Liver (tissue), 9 donors: ENCODE data around the gene TPD52L1. TPM values are rescaled to one million over a fixed set of nuclear protein-coding genes. Genes with fewer than 3 reads are reported as not detected.

Experiments used
- DNase-seq: peaks from one replicate; pipeline ENCODE4 v3.0.0-alpha.2; 2017; ENCODE audit warnings: low spot score
- H3K27ac ChIP-seq, 2 donors: one replicate each; pipeline ENCODE4 v1.7.0; 2013; ENCODE audit warnings: inconsistent platforms in 2 of 2, low read length in 2 of 2, control low read depth in 1 of 2, low read depth in 1 of 2, mild to moderate bottlenecking in 1 of 2
- H3K27me3 ChIP-seq, 4 donors: one replicate each; pipeline versions ENCODE4 v1.6.1 to v1.7.0; 2013; ENCODE audit warnings: low read length in 3 of 4, inconsistent platforms in 1 of 4, mild to moderate bottlenecking in 1 of 4, moderate library complexity in 1 of 4; ENCODE audit not compliant: control insufficient read depth in 4 of 4, insufficient read depth in 4 of 4
- H3K36me3 ChIP-seq, 4 donors: one replicate each; pipeline versions ENCODE4 v1.6.1 to v1.7.0; 2013; ENCODE audit warnings: low read length in 3 of 4, mild to moderate bottlenecking in 3 of 4, low read depth in 1 of 4, moderate library complexity in 1 of 4; ENCODE audit not compliant: control insufficient read depth in 4 of 4, insufficient read depth in 3 of 4
- H3K4me1 ChIP-seq, 4 donors: one replicate each; pipeline versions ENCODE4 v1.6.1 to v1.7.0; 2013; ENCODE audit warnings: low read length in 3 of 4, mild to moderate bottlenecking in 3 of 4, moderate library complexity in 1 of 4; ENCODE audit not compliant: control insufficient read depth in 4 of 4, insufficient read depth in 4 of 4
- H3K4me3 ChIP-seq, 3 donors: one replicate each; pipeline versions ENCODE4 v1.6.1 to v1.7.0; 2013; ENCODE audit warnings: low read length in 3 of 3, control low read depth in 1 of 3, low read depth in 1 of 3, mild to moderate bottlenecking in 1 of 3
- H3K9ac ChIP-seq, 2 donors: one replicate each; pipeline ENCODE4 v1.7.0; 2013; ENCODE audit warnings: low read length in 2 of 2, mild to moderate bottlenecking in 2 of 2, moderate library complexity in 2 of 2, control low read depth in 1 of 2, low read depth in 1 of 2
- H3K9me3 ChIP-seq, 4 donors: one replicate each; pipeline versions ENCODE4 v1.6.1 to v1.7.0; 2013; ENCODE audit warnings: low read length in 3 of 4; ENCODE audit not compliant: control insufficient read depth in 4 of 4
- FOXA1 ChIP-seq: IDR thresholded peaks from 2 replicates; pipeline ENCODE4 v1.6.1; 2016; ENCODE audit warnings: antibody characterized with exemption
- FOXA2 ChIP-seq: IDR thresholded peaks from 2 replicates; pipeline ENCODE4 v1.6.1; 2016; ENCODE audit warnings: antibody characterized with exemption
- GABPA ChIP-seq, 2 donors: IDR thresholded peaks in 1 of 2; conservative IDR thresholded peaks in 1 of 2; 2 replicates each; pipeline ENCODE4 v1.6.1; 2016; ENCODE audit warnings: antibody characterized with exemption in 2 of 2, mild to moderate bottlenecking in 1 of 2, moderate library complexity in 1 of 2
- HNF4A ChIP-seq, 2 donors: conservative IDR thresholded peaks; 2 replicates each; pipeline ENCODE4 v1.6.1; 2016; ENCODE audit warnings: antibody characterized with exemption in 2 of 2, mild to moderate bottlenecking in 2 of 2
- HNF4G ChIP-seq: IDR thresholded peaks from 2 replicates; pipeline ENCODE4 v1.6.1; 2016; ENCODE audit warnings: antibody characterized with exemption
- MAX ChIP-seq: IDR thresholded peaks from 2 replicates; pipeline ENCODE4 v1.6.1; 2016; ENCODE audit warnings: antibody characterized with exemption
- NR2F2 ChIP-seq: IDR thresholded peaks from 2 replicates; pipeline ENCODE4 v1.6.1; 2016; ENCODE audit warnings: antibody characterized with exemption
- RAD21 ChIP-seq, 2 donors: IDR thresholded peaks; 2 replicates each; pipeline ENCODE4 v1.6.1; 2016; ENCODE audit warnings: antibody characterized with exemption in 2 of 2, mild to moderate bottlenecking in 2 of 2
- RXRA ChIP-seq, 2 donors: IDR thresholded peaks; 2 replicates each; pipeline ENCODE4 v1.6.1; 2017 to 2018; ENCODE audit warnings: antibody characterized with exemption in 2 of 2, mild to moderate bottlenecking in 1 of 2
- TAF1 ChIP-seq: conservative IDR thresholded peaks from 2 replicates; pipeline ENCODE4 v1.6.1; 2016; ENCODE audit warnings: antibody characterized with exemption, mild to moderate bottlenecking
- YY1 ChIP-seq: IDR thresholded peaks from 2 replicates; pipeline ENCODE4 v1.6.1; 2016; ENCODE audit warnings: antibody characterized with exemption, mild to moderate bottlenecking
- WGBS: extraction: QIAGEN DNeasy Blood & Tissue Kit; methylation state at CpG from one replicate; pipeline ENCODE4 v1.1.7; 2013; 5-methylcytosine and 5-hydroxymethylcytosine counted together
- polyA plus RNA-seq, 2 donors: library from polyadenylated mRNA; stranded (reverse) in 1 of 2; unstranded in 1 of 2; fragments of 200-250 nt in 1 of 2; fragments of >200 nt in 1 of 2; fragmentation: Nextera tagmentation in 1 of 2; extraction: Ambion mirVana in 1 of 2; gene quantifications; one replicate each; pipeline versions ENCODE4 v1.2.1 to v1.2.3, GENCODE V29; 2013 to 2015
- total RNA-seq, 2 donors: library from RNA; depleted of rRNA; stranded (reverse); fragments of >200 nt; gene quantifications; one replicate each; pipeline ENCODE4 v1.2.3, GENCODE V29; 2014
- TF ChIP-seq, protein P1 (sequence below): IDR thresholded peaks from 2 replicates; pipeline ENCODE4 v1.6.1; 2016; ENCODE audit warnings: antibody characterized with exemption
- TF ChIP-seq, protein P2 (sequence below): IDR thresholded peaks from 2 replicates; pipeline ENCODE4 v1.6.1; 2016; ENCODE audit warnings: antibody characterized with exemption, mild to moderate bottlenecking
- donor health status: healthy.
- donor health status: healthy.
- donor health status: healthy.
- donor health status: healthy.
- donor health status: healthy.

Gene TPD52L1
- total and polyA plus RNA-seq, 4 donors = 8.9 to 66.4 (median 56.6) TPM

DNA sequence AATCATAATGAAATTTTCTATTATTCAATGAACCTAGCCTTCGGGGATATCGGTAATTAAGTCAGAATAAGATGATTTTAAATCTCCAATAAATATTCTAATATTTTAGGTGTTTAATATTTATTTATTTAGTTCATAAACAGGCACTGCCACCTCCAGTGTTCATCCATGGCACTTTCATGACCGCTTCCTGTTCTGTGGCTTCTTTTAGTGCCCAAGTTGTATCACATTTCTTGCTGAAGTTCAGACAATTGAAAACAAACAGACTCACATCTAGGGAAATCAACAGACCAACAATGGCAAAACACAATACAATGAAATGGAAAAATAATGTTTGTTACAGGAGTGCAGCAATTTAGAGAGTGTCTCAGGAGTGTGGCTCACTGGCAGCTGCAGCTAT, 122.2 kb downstream of the TPD52L1 start:
- H3K27ac ChIP-seq = no peak overlapping the region
- no peak overlapping the region for H3K4me3 ChIP-seq
- peaks cover 0 to 20% (median 6%) of the 10 kb centered on the region in 4 donors for H3K36me3 ChIP-seq
- TF ChIP-seq, protein P1, sequence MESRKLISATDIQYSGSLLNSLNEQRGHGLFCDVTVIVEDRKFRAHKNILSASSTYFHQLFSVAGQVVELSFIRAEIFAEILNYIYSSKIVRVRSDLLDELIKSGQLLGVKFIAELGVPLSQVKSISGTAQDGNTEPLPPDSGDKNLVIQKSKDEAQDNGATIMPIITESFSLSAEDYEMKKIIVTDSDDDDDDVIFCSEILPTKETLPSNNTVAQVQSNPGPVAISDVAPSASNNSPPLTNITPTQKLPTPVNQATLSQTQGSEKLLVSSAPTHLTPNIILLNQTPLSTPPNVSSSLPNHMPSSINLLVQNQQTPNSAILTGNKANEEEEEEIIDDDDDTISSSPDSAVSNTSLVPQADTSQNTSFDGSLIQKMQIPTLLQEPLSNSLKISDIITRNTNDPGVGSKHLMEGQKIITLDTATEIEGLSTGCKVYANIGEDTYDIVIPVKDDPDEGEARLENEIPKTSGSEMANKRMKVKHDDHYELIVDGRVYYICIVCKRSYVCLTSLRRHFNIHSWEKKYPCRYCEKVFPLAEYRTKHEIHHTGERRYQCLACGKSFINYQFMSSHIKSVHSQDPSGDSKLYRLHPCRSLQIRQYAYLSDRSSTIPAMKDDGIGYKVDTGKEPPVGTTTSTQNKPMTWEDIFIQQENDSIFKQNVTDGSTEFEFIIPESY = no peak
- TF ChIP-seq FOXA1 (no peak), FOXA2 (no peak), RAD21 (IDR thresholded peaks at IDR 0.05) (no peak), GABPA (IDR thresholded peaks at IDR 0.05 in 1 of 2, conservative IDR thresholded peaks at IDR 0.05 in 1 of 2) (no peak), HNF4G (no peak), NR2F2 (no peak), RXRA (IDR thresholded peaks at IDR 0.05) (no peak), YY1 (no peak), HNF4A (conservative IDR thresholded peaks at IDR 0.05) (no peak)
- TF ChIP-seq, protein P2, sequence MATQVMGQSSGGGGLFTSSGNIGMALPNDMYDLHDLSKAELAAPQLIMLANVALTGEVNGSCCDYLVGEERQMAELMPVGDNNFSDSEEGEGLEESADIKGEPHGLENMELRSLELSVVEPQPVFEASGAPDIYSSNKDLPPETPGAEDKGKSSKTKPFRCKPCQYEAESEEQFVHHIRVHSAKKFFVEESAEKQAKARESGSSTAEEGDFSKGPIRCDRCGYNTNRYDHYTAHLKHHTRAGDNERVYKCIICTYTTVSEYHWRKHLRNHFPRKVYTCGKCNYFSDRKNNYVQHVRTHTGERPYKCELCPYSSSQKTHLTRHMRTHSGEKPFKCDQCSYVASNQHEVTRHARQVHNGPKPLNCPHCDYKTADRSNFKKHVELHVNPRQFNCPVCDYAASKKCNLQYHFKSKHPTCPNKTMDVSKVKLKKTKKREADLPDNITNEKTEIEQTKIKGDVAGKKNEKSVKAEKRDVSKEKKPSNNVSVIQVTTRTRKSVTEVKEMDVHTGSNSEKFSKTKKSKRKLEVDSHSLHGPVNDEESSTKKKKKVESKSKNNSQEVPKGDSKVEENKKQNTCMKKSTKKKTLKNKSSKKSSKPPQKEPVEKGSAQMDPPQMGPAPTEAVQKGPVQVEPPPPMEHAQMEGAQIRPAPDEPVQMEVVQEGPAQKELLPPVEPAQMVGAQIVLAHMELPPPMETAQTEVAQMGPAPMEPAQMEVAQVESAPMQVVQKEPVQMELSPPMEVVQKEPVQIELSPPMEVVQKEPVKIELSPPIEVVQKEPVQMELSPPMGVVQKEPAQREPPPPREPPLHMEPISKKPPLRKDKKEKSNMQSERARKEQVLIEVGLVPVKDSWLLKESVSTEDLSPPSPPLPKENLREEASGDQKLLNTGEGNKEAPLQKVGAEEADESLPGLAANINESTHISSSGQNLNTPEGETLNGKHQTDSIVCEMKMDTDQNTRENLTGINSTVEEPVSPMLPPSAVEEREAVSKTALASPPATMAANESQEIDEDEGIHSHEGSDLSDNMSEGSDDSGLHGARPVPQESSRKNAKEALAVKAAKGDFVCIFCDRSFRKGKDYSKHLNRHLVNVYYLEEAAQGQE = no peak
- H3K4me1 ChIP-seq = no peaks in the 10 kb centered on the region
- H3K9me3 ChIP-seq = no peaks in the 10 kb centered on the region
- H3K27me3 ChIP-seq = no peaks in the 10 kb centered on the region
- H3K9ac ChIP-seq = no peak overlapping the region
- DNase-seq = no peak
- WGBS = 95% methylated on average over 3 of the region's 3 CpGs

DNA sequence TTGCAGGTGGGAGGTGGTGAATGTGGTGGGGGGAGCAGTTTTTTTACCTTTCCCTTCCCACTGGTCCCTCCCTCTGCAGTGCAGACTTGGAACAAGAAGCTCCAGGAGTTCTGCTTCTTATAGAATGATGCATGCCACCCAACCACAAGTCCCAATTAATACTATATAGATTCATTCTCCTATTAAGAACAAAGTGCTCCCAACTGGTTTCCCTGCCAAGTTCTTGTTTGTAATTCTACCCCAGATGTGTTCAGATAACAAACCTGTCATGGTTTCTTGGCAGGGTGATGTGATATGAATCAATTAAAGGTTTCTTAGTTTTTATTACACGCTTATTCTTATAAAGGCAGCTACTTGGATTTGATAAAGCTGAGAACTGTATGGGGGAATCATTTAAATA, 124.3 kb downstream of the TPD52L1 start:
- TF ChIP-seq MAX (no peak), TAF1 (no peak), NR2F2 (no peak)
- TF ChIP-seq, protein P2 = no peak
- H3K9ac ChIP-seq = no peak overlapping the region
- no peak overlapping the region for H3K27ac ChIP-seq
- peaks cover 0 to 14% (median 6%) of the 10 kb centered on the region in 4 donors for H3K36me3 ChIP-seq
- H3K9me3 ChIP-seq = no peaks in the 10 kb centered on the region
- H3K27me3 ChIP-seq = no peaks in the 10 kb centered on the region
- no peaks in the 10 kb centered on the region for H3K4me1 ChIP-seq
- DNase-seq = no peak
- 91% methylated on average over 1 of the region's 1 CpG for WGBS
- no peak overlapping the region for H3K4me3 ChIP-seq
